Esophagus muscularis mucosa (tissue), 4 donors: ENCODE results near the gene NOX4.

Source experiments
- EP300 ChIP-seq: sonication (generic); formaldehyde crosslinking; IDR thresholded peaks from one replicate; pipeline ENCODE4 v1.6.1; 2017; ENCODE audit warnings: antibody characterized with exemption
- POLR2A ChIP-seq: fragments of 450-650 bp; IDR thresholded peaks from one replicate; pipeline ENCODE4 v1.6.1; 2017; ENCODE audit warnings: antibody characterized with exemption, moderate library complexity, mild to moderate bottlenecking, low read depth
- TF ChIP-seq, protein P1 (sequence below), 3 experiments: fragments of 200-600 bp in 2 of 3; fragments of 450-650 bp in 1 of 3; sonication (generic) in 2 of 3; IDR thresholded peaks; one replicate each; pipeline ENCODE4 v1.5.1; 2017 to 2019; ENCODE audit warnings: antibody characterized with exemption in 3 of 3, mild to moderate bottlenecking in 2 of 3, moderate library complexity in 1 of 3

DNA sequence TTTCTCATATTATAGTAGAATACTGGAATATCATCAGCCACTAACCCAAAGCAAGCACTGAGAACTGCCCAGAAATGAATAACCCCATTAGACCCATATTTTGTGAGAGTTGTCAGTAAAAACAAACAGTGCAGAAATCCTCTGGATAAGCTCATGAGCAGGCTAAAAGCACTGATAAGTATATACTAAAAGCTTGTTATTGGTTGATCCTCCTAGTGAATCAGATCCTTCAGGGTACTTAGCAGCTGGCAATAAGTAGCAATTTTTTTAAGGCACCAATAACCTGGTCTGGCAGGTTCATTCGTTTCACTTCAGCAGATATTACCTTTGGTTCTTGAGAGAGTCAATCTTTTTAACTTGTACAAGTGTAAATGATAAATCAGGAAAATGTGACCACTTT is 1.2 kb downstream of the NOX4 start:
- TF ChIP-seq, protein P1, sequence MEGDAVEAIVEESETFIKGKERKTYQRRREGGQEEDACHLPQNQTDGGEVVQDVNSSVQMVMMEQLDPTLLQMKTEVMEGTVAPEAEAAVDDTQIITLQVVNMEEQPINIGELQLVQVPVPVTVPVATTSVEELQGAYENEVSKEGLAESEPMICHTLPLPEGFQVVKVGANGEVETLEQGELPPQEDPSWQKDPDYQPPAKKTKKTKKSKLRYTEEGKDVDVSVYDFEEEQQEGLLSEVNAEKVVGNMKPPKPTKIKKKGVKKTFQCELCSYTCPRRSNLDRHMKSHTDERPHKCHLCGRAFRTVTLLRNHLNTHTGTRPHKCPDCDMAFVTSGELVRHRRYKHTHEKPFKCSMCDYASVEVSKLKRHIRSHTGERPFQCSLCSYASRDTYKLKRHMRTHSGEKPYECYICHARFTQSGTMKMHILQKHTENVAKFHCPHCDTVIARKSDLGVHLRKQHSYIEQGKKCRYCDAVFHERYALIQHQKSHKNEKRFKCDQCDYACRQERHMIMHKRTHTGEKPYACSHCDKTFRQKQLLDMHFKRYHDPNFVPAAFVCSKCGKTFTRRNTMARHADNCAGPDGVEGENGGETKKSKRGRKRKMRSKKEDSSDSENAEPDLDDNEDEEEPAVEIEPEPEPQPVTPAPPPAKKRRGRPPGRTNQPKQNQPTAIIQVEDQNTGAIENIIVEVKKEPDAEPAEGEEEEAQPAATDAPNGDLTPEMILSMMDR (IDR thresholded peaks at IDR 0.05), result no peak
- no peak for TF ChIP-seq POLR2A
- no peak for TF ChIP-seq EP300
